ENCODE results near the gene KIAA1217. TPM values are rescaled to one million over a fixed set of nuclear protein-coding genes. Genes with fewer than 3 reads are reported as not detected.

Gene KIAA1217
- total RNA-seq, 4 donors from 2014 or later: 46.9 to 108 (median 61.5) TPM

DNA sequence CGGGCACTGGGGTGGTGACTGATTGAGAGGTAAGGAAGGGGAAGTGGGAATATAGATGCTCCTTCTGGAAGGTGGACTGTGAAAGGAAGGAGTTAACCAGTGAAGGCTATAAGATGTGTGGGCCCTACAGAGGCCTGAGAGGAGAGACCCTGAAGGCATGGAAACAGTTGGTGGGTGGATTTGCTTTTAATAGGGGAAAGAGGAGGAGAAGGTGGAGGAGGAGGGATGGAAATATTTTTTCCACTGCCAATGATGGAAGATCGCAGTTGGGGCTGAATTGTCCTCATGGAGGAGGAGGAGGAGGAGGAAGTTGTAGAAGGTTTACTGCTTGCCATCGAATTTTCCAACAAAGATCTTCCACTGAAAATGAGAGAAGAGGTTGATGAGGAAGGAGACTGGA, 80.3 kb downstream of the KIAA1217 start:
- TF ChIP-seq, protein P1, sequence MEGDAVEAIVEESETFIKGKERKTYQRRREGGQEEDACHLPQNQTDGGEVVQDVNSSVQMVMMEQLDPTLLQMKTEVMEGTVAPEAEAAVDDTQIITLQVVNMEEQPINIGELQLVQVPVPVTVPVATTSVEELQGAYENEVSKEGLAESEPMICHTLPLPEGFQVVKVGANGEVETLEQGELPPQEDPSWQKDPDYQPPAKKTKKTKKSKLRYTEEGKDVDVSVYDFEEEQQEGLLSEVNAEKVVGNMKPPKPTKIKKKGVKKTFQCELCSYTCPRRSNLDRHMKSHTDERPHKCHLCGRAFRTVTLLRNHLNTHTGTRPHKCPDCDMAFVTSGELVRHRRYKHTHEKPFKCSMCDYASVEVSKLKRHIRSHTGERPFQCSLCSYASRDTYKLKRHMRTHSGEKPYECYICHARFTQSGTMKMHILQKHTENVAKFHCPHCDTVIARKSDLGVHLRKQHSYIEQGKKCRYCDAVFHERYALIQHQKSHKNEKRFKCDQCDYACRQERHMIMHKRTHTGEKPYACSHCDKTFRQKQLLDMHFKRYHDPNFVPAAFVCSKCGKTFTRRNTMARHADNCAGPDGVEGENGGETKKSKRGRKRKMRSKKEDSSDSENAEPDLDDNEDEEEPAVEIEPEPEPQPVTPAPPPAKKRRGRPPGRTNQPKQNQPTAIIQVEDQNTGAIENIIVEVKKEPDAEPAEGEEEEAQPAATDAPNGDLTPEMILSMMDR (IDR thresholded peaks at IDR 0.05): no peak
- TF ChIP-seq POLR2A (IDR thresholded peaks at IDR 0.05): no peak
- no peaks in the 10 kb centered on the region for H3K36me3 ChIP-seq
- DNase-seq: no peak
- no peaks in the 10 kb centered on the region for H3K27me3 ChIP-seq
- no peaks in the 10 kb centered on the region for H3K4me1 ChIP-seq
- no peak overlapping the region for H3K4me3 ChIP-seq
- no peaks in the 10 kb centered on the region for H3K9me3 ChIP-seq
- no peak overlapping the region for H3K27ac ChIP-seq

DNA sequence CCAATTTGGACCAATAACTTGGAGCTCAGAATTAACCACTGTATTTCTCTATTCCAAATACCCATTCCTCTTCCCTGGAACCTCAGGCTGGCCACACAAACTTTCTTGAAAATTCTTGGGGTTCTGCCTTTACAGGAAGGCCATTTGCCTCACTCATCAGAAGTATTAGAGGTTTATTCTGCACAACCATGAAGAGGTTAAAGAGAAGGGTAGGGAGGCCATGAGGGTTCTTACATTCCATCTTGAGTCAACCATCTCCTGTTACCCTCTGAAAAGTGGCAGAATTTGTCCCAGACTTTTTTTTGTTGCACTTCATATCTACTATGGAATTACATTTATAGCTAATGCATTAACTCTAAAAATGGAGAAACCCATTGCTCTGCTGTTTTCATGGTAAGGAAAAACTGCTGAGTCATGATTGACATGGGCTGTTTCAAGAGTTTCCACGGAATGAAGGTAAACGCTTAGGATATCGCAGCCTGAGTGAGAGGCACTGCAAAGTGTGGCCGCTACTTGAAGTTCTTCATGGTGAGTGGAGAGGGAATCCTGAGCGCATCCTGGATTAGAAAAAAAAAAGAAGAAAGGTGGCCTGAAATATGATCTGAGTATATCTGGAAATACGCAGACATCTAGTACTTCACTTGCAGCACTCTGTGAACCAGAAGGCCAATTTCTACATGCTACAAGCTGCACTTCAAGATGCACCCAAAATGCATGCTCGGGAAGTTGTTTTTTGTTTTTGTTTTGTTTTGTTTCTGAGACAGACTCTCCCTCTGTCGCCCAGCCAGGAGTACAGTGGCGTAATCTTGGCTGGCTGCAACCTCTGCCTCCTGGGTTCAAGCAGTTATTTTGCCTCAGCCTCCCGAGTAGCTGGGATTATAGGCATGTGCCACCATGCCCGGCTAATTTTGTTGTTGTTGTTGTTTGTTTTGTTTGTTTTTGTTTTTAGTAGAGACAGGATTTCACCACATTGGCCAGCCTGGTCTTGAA, 83.7 kb downstream of the KIAA1217 start:
- DNase-seq: no peak
- no peak overlapping the region for H3K27ac ChIP-seq
- no peak for TF ChIP-seq POLR2A (IDR thresholded peaks at IDR 0.05)
- TF ChIP-seq, protein P1 (IDR thresholded peaks at IDR 0.05): no peak

DNA sequence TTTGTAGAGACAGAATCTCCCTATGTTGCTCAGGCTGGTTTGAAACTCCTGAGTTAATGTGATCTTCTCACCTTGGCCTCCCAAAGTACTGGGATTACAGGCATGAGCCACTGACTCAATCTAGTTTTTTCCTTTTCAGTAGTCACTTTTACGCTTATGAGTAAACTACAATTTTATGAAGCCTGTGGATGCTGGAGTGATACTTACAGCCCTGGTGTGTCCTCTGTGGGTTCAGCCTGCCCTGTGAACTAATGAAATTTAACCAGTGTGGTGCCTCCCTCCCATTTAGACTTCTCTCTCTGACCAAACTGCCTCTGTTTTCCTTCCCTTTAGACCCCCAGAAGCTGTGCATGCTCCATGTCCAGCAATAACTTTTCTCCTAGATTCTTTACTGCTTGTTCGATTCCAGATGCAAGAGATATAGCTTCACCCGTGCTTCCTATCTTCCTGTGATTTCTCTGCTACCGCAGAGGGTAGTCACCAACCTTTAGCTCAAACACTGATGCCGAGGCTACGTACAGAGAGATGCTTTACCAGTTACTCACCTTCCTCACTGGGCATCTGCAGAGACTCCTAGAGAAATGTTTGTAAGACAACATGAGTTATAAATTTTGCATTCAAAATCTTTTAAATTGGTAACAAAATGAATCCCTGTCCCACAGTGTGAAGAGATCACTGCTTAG, 90.8 kb downstream of the KIAA1217 start:
- Histone ChIP-seq H3K36me3 (no peaks in the 10 kb centered on the region), H3K4me1 (no peaks in the 10 kb centered on the region), H3K27me3 (no peaks in the 10 kb centered on the region), H3K4me3 (no peak overlapping the region), H3K27ac (no peak overlapping the region), H3K9me3 (no peaks in the 10 kb centered on the region)
- no peak for DNase-seq
- no peak for TF ChIP-seq POLR2A (IDR thresholded peaks at IDR 0.05)

More for the DNA sequence above, 83.7 kb downstream of the KIAA1217 start:
- no peaks in the 10 kb centered on the region for H3K36me3 ChIP-seq
- no peaks in the 10 kb centered on the region for H3K27me3 ChIP-seq
- no peak overlapping the region for H3K4me3 ChIP-seq
- no peaks in the 10 kb centered on the region for H3K4me1 ChIP-seq
- no peaks in the 10 kb centered on the region for H3K9me3 ChIP-seq

DNA sequence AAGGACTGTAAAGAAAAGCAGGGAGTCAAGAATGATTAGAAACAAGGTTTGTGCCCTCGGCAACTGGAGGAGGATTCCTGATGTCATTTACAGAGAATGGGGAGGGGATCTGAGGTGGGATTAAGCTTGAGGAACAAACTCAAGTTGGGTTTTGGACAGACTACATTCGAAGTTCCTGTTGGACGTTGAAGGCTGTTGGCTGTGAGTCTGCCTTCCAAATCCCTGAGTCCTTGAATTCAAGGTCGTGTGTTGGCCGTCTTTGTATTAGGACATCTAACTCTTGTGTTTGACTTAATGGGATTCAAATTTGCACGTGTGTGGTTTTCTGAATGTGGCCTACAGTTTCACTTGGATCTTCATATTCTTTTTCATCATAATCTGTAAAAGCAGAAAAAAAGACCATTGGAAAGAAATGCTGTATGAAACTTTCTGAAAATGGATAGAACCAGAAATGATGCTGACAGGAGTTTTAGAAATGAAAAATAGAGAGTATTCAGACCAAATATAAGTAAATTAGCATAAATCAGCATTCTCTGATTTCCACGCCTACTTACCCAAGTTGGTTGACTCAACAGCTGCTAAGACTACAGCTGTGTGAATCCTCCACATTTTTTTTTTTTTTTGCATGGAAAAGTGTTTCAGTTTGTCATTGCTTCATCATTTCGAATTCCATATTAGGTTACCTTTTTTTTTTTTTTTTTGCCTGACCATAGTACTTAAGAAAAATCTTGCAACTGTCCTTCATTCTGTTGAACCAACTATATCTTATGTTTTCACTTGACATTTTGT, 94.8 kb downstream of the KIAA1217 start:
- no peaks in the 10 kb centered on the region for H3K27me3 ChIP-seq
- no peaks in the 10 kb centered on the region for H3K36me3 ChIP-seq
- H3K9me3 ChIP-seq: no peaks in the 10 kb centered on the region
- no peak overlapping the region for H3K27ac ChIP-seq
- no peaks in the 10 kb centered on the region for H3K4me1 ChIP-seq
- no peak overlapping the region for H3K4me3 ChIP-seq
- TF ChIP-seq POLR2A (IDR thresholded peaks at IDR 0.05): no peak
- TF ChIP-seq, protein P1 (IDR thresholded peaks at IDR 0.05): no peak
- no peak for DNase-seq

DNA sequence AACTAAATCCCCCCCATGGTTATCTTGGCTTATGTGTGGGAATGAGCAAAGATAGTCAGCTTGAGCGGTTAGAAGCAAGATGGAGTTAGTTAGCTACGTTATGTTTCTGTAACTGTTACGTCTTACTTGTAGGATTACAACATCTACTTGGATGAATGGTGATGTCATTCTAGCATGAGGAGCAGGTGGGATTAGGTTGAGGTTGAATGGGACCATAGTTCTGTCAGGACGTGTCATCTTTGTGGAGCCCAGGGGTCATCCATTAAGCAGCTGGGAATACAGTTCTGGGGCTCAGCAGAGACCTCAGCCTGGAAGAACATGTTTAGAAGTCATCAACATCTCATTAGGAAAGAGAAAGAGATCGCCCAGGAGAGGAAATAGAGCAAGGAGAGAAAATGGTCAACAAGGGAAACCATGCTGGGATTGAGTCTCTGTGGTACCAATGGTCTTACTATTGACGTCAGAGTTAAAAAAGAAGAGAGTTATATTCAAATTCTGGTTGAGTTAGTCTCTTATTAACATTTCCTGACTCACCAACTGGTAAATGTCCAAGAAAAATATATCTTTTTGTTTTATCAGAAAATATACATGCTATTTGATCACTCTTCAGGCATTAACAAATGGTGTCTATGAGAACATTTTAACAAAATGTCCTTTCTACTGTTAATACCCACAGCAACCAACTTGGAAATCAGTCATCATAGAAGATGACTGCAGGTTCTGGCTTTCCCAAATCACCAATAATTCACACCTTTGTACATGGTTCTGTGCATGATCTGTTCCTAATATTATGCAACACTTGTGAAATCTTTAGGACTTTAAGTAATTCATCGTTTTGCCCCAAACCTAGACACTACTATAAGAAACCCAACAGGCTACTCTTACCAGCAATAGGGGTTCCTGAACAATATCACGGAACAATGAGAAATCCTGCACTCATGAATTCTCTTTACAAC, 96.9 kb downstream of the KIAA1217 start:
- H3K4me3 ChIP-seq: no peak overlapping the region
- no peaks in the 10 kb centered on the region for H3K27me3 ChIP-seq
- H3K9me3 ChIP-seq: no peaks in the 10 kb centered on the region
- no peak for TF ChIP-seq POLR2A (IDR thresholded peaks at IDR 0.05)
- TF ChIP-seq, protein P1 (IDR thresholded peaks at IDR 0.05): no peak
- no peak for DNase-seq
- H3K36me3 ChIP-seq: no peaks in the 10 kb centered on the region
- no peak overlapping the region for H3K27ac ChIP-seq
- no peaks in the 10 kb centered on the region for H3K4me1 ChIP-seq
